Measurements from ENCODE around the gene DMD. TPM values are rescaled to one million over a fixed set of nuclear protein-coding genes. Genes with fewer than 3 reads are reported as not detected.

DMD gene
- polyA plus RNA-seq, 3 donors, result 0.23 TPM; not detected in 2

DNA sequence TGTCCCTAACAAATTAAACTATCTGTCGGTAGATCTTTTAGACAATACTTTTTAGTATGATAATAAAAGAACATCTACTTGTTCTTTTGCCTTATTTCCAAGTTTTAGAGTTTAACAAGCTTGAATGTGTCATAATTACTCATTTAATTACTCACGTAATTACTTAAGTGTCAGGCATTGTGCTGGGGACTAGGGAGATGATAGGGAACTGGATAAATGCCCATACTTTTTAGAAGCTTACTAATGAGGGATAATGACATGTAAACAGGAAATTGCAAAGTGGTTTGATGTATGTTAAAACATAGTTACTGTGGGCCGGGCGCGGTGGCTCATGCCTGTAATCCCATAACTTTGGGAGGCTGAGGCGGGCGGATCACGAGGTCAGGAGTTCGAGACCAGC is 158.3 kb downstream of the DMD start:
- no peaks in the 10 kb centered on the region for H3K4me1 ChIP-seq (ENCODE audit: control insufficient read depth in 1 of 2, insufficient read depth in 2 of 2, low read length in 2 of 2)
- H3K4me3 ChIP-seq (replicated peaks in 1 of 3; ENCODE audit: low read depth in 2 of 3, low read length in 3 of 3), result no peak overlapping the region
- H4K20me1 ChIP-seq (ENCODE audit: insufficient read depth, low read length), result no peaks in the 10 kb centered on the region
- TF ChIP-seq, protein P1, sequence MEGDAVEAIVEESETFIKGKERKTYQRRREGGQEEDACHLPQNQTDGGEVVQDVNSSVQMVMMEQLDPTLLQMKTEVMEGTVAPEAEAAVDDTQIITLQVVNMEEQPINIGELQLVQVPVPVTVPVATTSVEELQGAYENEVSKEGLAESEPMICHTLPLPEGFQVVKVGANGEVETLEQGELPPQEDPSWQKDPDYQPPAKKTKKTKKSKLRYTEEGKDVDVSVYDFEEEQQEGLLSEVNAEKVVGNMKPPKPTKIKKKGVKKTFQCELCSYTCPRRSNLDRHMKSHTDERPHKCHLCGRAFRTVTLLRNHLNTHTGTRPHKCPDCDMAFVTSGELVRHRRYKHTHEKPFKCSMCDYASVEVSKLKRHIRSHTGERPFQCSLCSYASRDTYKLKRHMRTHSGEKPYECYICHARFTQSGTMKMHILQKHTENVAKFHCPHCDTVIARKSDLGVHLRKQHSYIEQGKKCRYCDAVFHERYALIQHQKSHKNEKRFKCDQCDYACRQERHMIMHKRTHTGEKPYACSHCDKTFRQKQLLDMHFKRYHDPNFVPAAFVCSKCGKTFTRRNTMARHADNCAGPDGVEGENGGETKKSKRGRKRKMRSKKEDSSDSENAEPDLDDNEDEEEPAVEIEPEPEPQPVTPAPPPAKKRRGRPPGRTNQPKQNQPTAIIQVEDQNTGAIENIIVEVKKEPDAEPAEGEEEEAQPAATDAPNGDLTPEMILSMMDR (IDR thresholded peaks at IDR 0.05), result no peak
- no peaks in the 10 kb centered on the region for H3K27me3 Mint-ChIP-seq (ENCODE audit: low read depth in 3 of 3)
- no peak overlapping the region for H3K27ac ChIP-seq (ENCODE audit: low read depth in 1 of 2, low read length in 2 of 2)
- H3K9me3 ChIP-seq (replicated peaks in 1 of 2; ENCODE audit: control insufficient read depth in 1 of 2, insufficient read depth in 1 of 2, low read length in 2 of 2), result no peaks in the 10 kb centered on the region
- no peak overlapping the region for H3K4me3 Mint-ChIP-seq
- no peak overlapping the region for H3K27ac Mint-ChIP-seq
- no peak overlapping the region for H2AFZ ChIP-seq (ENCODE audit: insufficient read depth, low read depth, low read length, poor library complexity, severe bottlenecking)
- no peaks in the 10 kb centered on the region for H3K36me3 ChIP-seq (replicated peaks in 1 of 2; ENCODE audit: control insufficient read depth in 1 of 2, insufficient read depth in 2 of 2, low read length in 2 of 2)
- no peaks in the 10 kb centered on the region for H3K4me1 Mint-ChIP-seq
- no peak overlapping the region for H3K9ac ChIP-seq (ENCODE audit: insufficient read depth, low read length, poor library complexity, severe bottlenecking)
- H3K9me3 Mint-ChIP-seq, result peaks cover 0 to 5% (median 3%) of the 10 kb centered on the region in 7 donors
- H3K4me2 ChIP-seq (replicated peaks; ENCODE audit: extremely low read depth, low read length, poor library complexity, severe bottlenecking), result no peak overlapping the region
- H3K79me2 ChIP-seq (ENCODE audit: insufficient read depth, low read length), result no peaks in the 10 kb centered on the region
- H3K36me3 Mint-ChIP-seq, result no peaks in the 10 kb centered on the region
- WGBS (ENCODE audit: insufficient coverage), result no CpG with 5 or more reads among the region's 9 CpGs
- no peak for DNase-seq
- intact Hi-C loops (cut with micrococcal nuclease), result no loop called here
- no peaks in the 10 kb centered on the region for H3K27me3 ChIP-seq (ENCODE audit: control insufficient read depth in 2 of 2, insufficient read depth in 2 of 2, low read length in 2 of 2)

DNA sequence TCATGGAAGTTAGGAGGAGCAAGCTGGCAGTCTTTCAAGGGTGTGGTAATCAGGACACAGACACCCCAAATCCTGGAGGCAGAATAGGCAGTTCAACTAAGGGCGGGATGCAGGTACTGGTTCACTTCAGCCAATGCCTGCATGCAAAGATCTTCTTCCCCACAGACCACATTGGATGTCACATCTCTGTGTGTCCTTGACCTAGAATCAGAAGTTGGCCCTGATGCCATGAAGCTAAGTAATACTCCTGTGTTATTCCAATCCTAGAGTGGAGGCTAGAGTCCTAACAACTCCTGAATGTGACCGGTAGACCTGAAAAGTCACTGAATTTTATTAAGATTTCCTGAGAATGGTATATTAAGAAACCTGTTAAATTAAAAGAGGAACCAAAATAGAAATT is 165.5 kb downstream of the DMD start:
- no CpG with 5 or more reads among the region's 2 CpGs for WGBS (ENCODE audit: insufficient coverage)
- intact Hi-C loops (cut with micrococcal nuclease), result no loop called here
- TF ChIP-seq, protein P1 (IDR thresholded peaks at IDR 0.05), result no peak

More for the DNA sequence above, 165.5 kb downstream of the DMD start:
- no peaks in the 10 kb centered on the region for H3K27me3 Mint-ChIP-seq (ENCODE audit: low read depth in 3 of 3)
- Histone ChIP-seq H3K9me3 (replicated peaks in 1 of 2; ENCODE audit: control insufficient read depth in 1 of 2, insufficient read depth in 1 of 2, low read length in 2 of 2) (no peaks in the 10 kb centered on the region), H3K27ac (ENCODE audit: low read depth in 1 of 2, low read length in 2 of 2) (no peak overlapping the region), H3K9ac (ENCODE audit: insufficient read depth, low read length, poor library complexity, severe bottlenecking) (no peak overlapping the region), H4K20me1 (ENCODE audit: insufficient read depth, low read length) (no peaks in the 10 kb centered on the region), H3K4me2 (replicated peaks; ENCODE audit: extremely low read depth, low read length, poor library complexity, severe bottlenecking) (no peak overlapping the region), H3K4me3 (replicated peaks in 1 of 3; ENCODE audit: low read depth in 2 of 3, low read length in 3 of 3) (no peak overlapping the region), H3K79me2 (ENCODE audit: insufficient read depth, low read length) (no peaks in the 10 kb centered on the region), H3K27me3 (ENCODE audit: control insufficient read depth in 2 of 2, insufficient read depth in 2 of 2, low read length in 2 of 2) (no peaks in the 10 kb centered on the region), H3K36me3 (replicated peaks in 1 of 2; ENCODE audit: control insufficient read depth in 1 of 2, insufficient read depth in 2 of 2, low read length in 2 of 2) (no peaks in the 10 kb centered on the region), H3K4me1 (ENCODE audit: control insufficient read depth in 1 of 2, insufficient read depth in 2 of 2, low read length in 2 of 2) (no peaks in the 10 kb centered on the region), H2AFZ (ENCODE audit: insufficient read depth, low read depth, low read length, poor library complexity, severe bottlenecking) (no peak overlapping the region)
- no peak for DNase-seq
- H3K27ac Mint-ChIP-seq, result no peak overlapping the region
- H3K9me3 Mint-ChIP-seq, result peaks cover 0 to 3% (median 0%) of the 10 kb centered on the region in 7 donors
- H3K4me1 Mint-ChIP-seq, result no peaks in the 10 kb centered on the region
- no peaks in the 10 kb centered on the region for H3K36me3 Mint-ChIP-seq
- no peak overlapping the region for H3K4me3 Mint-ChIP-seq

All from CD14-positive monocyte (primary cell).